Gastrocnemius medialis (tissue), 4 donors: ENCODE data around the gene XPC.

Source experiments
- POLR2A ChIP-seq, 2 donors: fragments of 450-650 bp; IDR thresholded peaks; one replicate each; pipeline ENCODE4 v1.6.1; 2017; ENCODE audit warnings: antibody characterized with exemption in 2 of 2, mild to moderate bottlenecking in 2 of 2, moderate library complexity in 2 of 2
- TF ChIP-seq, protein P1 (sequence below), 5 experiments: fragments of 450-650 bp in 3 of 5; fragments of 200-600 bp in 2 of 5; sonication (generic) in 2 of 5; IDR thresholded peaks in 4 of 5; conservative IDR thresholded peaks in 1 of 5; 1 replicate in 4 of 5; 2 replicates in 1 of 5; pipeline ENCODE4 v1.5.1; 2016 to 2019; ENCODE audit warnings: antibody characterized with exemption in 5 of 5, mild to moderate bottlenecking in 3 of 5, moderate library complexity in 3 of 5

DNA sequence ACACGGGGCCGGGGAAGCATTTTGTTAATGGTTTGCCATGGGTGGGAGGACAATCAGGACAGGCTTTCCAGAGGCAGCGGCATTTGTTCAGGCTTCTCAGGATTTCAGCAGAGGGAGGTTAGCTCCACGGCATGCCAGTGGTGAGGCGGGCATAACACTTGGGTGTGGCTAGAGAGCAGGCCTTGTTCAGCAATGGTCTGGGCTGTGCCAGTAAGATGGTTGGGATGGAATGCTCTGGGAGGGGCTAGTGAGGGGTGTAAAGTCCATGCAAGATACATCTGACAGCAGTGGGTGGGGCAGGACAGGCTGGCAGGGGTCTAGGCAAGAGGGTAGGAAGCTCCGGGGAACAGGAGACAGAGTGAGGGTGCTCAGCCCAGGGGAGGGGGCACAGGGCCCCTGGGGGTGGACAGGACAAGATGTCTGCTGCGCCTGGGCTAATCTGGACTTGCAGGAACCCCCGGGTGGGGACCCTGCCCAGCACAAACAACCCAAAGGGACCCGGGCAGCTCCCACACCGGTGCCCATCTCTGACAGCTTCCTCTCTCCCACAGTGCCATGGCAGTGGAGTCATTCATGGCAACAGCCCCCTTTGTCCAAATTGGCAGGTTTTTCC is 45.1 kb downstream of the XPC start:
- TF ChIP-seq, protein P1, sequence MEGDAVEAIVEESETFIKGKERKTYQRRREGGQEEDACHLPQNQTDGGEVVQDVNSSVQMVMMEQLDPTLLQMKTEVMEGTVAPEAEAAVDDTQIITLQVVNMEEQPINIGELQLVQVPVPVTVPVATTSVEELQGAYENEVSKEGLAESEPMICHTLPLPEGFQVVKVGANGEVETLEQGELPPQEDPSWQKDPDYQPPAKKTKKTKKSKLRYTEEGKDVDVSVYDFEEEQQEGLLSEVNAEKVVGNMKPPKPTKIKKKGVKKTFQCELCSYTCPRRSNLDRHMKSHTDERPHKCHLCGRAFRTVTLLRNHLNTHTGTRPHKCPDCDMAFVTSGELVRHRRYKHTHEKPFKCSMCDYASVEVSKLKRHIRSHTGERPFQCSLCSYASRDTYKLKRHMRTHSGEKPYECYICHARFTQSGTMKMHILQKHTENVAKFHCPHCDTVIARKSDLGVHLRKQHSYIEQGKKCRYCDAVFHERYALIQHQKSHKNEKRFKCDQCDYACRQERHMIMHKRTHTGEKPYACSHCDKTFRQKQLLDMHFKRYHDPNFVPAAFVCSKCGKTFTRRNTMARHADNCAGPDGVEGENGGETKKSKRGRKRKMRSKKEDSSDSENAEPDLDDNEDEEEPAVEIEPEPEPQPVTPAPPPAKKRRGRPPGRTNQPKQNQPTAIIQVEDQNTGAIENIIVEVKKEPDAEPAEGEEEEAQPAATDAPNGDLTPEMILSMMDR (IDR thresholded peaks at IDR 0.05 in 4 of 5, conservative IDR thresholded peaks at IDR 0.05 in 1 of 5) = no peak
- no peak for TF ChIP-seq POLR2A (IDR thresholded peaks at IDR 0.05)
